Type B pancreatic cell (in vitro differentiated cells): ENCODE measurements around the gene NUCB1. TPM values are rescaled to one million over a fixed set of nuclear protein-coding genes. Genes with fewer than 3 reads are reported as not detected.

Source experiments
- DNase-seq: peaks from one replicate; pipeline ENCODE4 v3.0.0; 2021; ENCODE audit warnings: mixed read lengths; ENCODE audit not compliant: unreplicated experiment; ENCODE audit errors: extremely low spot score
- H3K27ac Mint-ChIP-seq: 2 replicates; pipeline ENCODE4 v1.8.0; 2021; ENCODE audit warnings: mild to moderate bottlenecking, mixed read lengths
- H3K27me3 Mint-ChIP-seq: 2 replicates; pipeline ENCODE4 v1.8.0; 2021; ENCODE audit warnings: mixed read lengths
- H3K36me3 Mint-ChIP-seq: 2 replicates; pipeline ENCODE4 v1.8.0; 2021; ENCODE audit warnings: mixed read lengths
- H3K4me1 Mint-ChIP-seq: one replicate; pipeline ENCODE4 v1.8.0; 2021; ENCODE audit warnings: mixed read lengths; ENCODE audit not compliant: unreplicated experiment
- H3K4me3 Mint-ChIP-seq: 2 replicates; pipeline ENCODE4 v1.8.0; 2021; ENCODE audit warnings: mild to moderate bottlenecking, mixed read lengths
- H3K9me3 Mint-ChIP-seq: 2 replicates; pipeline ENCODE4 v1.8.0; 2021; ENCODE audit warnings: mixed read lengths
- total RNA-seq: library from RNA; stranded (reverse); gene quantifications from 2 replicates; pipeline ENCODE4 v1.2.1, GENCODE V29; 2021; ENCODE audit warnings: low replicate concordance
- TF ChIP-seq, protein P1 (sequence below): fragments of 200-600 bp; sonication (generic); conservative IDR thresholded peaks from 2 replicates; pipeline ENCODE4 v1.5.0; 2021; ENCODE audit warnings: antibody characterized with exemption, mild to moderate bottlenecking

Gene NUCB1
- total RNA-seq, 1 donor from 2014 or later, result 202 TPM

DNA sequence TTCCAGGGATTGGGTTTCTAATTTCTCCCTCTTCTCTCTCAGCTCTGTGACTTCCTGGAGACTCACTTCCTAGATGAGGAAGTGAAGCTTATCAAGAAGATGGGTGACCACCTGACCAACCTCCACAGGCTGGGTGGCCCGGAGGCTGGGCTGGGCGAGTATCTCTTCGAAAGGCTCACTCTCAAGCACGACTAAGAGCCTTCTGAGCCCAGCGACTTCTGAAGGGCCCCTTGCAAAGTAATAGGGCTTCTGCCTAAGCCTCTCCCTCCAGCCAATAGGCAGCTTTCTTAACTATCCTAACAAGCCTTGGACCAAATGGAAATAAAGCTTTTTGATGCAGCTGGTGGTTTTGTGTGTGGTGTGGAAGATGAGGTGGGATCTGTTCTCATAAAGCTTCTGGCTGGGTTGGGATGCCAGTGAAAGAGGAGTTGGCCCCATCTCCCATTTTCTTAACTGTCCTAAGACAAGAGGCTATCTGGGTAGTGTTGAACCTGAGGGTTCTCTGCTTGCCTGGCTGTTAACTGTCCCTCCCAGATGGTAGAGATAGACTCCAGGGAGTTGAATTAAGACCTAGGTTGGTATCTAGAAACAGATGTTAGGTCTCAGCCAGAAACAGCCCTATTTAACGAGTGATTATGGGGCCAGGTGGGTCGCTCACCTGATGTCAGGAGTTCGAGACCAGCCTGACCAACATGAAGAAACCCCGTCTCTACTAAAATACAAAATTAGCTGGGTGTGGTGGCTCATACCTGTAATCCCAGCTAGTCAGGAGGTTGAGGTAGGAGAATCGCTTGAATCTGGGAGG is 66.6 kb downstream of the NUCB1 start:
- H3K9me3 Mint-ChIP-seq, result no peaks in the 10 kb centered on the region
- peaks cover 3% of the 10 kb centered on the region for H3K27me3 Mint-ChIP-seq
- peaks cover 29% of the 10 kb centered on the region for H3K4me1 Mint-ChIP-seq
- TF ChIP-seq, protein P1, sequence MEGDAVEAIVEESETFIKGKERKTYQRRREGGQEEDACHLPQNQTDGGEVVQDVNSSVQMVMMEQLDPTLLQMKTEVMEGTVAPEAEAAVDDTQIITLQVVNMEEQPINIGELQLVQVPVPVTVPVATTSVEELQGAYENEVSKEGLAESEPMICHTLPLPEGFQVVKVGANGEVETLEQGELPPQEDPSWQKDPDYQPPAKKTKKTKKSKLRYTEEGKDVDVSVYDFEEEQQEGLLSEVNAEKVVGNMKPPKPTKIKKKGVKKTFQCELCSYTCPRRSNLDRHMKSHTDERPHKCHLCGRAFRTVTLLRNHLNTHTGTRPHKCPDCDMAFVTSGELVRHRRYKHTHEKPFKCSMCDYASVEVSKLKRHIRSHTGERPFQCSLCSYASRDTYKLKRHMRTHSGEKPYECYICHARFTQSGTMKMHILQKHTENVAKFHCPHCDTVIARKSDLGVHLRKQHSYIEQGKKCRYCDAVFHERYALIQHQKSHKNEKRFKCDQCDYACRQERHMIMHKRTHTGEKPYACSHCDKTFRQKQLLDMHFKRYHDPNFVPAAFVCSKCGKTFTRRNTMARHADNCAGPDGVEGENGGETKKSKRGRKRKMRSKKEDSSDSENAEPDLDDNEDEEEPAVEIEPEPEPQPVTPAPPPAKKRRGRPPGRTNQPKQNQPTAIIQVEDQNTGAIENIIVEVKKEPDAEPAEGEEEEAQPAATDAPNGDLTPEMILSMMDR, result no peak
- peak overlapping the region; percentile 98 for H3K4me3 Mint-ChIP-seq
- H3K36me3 Mint-ChIP-seq, result peaks cover 23% of the 10 kb centered on the region
- peak overlapping the region; percentile 97 for H3K27ac Mint-ChIP-seq
- no peak for DNase-seq

DNA sequence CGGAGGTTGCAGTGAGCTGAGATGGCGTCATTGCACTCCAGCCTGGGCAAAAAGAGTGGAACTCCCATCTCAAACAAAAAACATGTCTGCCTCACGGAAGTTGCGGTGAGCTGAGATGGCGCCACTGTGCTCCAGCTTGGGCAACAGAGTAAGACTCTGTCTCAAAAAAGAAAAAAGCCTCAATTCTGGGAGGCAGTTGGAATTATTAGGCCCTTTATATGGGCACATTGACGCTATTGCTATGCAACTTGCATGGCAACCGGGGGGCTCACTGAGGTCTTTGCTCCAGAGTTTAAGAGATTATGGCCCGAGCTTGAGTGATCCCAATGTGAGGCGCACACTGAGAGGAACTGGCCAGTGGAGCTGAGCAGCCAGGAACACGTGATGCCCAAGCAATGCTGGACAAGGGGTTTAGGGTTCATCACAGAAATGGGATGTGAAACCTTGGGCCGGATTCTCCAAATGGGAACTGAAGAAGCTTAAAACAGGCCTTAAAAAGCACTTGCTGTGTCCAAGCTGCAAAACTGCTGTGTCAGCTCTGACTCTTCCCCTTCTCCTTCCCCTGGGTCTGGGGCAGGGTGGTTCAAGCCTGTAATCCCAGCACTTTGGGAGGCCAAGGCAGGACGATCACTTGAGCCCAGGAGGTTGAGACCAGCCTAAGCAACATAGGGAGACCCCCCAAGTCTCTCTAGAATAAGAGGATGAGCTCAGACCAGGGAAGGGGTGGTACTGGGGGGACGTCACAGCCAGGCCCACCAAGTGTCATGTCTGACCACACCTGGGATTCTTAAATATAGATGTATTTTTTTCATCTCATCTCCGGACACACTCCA is 67.5 kb downstream of the NUCB1 start:
- peak overlapping the region; percentile 98 for H3K4me3 Mint-ChIP-seq
- no peak for DNase-seq
- H3K27me3 Mint-ChIP-seq, result peaks cover 3% of the 10 kb centered on the region
- no peaks in the 10 kb centered on the region for H3K9me3 Mint-ChIP-seq
- peaks cover 23% of the 10 kb centered on the region for H3K36me3 Mint-ChIP-seq
- TF ChIP-seq, protein P1, result no peak
- H3K4me1 Mint-ChIP-seq, result peaks cover 25% of the 10 kb centered on the region
- H3K27ac Mint-ChIP-seq, result peak overlapping the region; percentile 97

- TF ChIP-seq, protein P1, result no peak
- Mint-ChIP-seq H3K4me3 (peak overlapping the region; percentile 98), H3K27me3 (peaks cover 3% of the 10 kb centered on the region), H3K36me3 (peaks cover 23% of the 10 kb centered on the region), H3K27ac (peak overlapping the region; percentile 73), H3K9me3 (no peaks in the 10 kb centered on the region), H3K4me1 (peaks cover 25% of the 10 kb centered on the region)
- no peak for DNase-seq
Measured at GRCh38 chr19:48968179-48968661, 68.1 kb downstream of the NUCB1 start.

GRCh38 chr19:48968813-48969218 is 68.7 kb downstream of the NUCB1 start:
- peaks cover 23% of the 10 kb centered on the region for H3K36me3 Mint-ChIP-seq

More at GRCh38 chr19:48968813-48969218, 68.7 kb downstream of the NUCB1 start:
- H3K27ac Mint-ChIP-seq, result no peak overlapping the region
- peaks cover 3% of the 10 kb centered on the region for H3K27me3 Mint-ChIP-seq
- DNase-seq, result no peak
- H3K4me1 Mint-ChIP-seq, result peaks cover 20% of the 10 kb centered on the region
- no peaks in the 10 kb centered on the region for H3K9me3 Mint-ChIP-seq
- TF ChIP-seq, protein P1, result no peak
- H3K4me3 Mint-ChIP-seq, result no peak overlapping the region
